CMK (cell line): ENCODE results near the gene ZNF532.
"Not testable (repeated sequence)": the region's sequence is repeated elsewhere in the genome, so short reads cannot be mapped to it uniquely, and the experiment has no call there.

Experiments
- DNase-seq: peaks from one replicate; pipeline ENCODE4 v3.0.0-alpha.2; 2010; ENCODE audit warnings: low read depth

Gene ZNF532

DNA sequence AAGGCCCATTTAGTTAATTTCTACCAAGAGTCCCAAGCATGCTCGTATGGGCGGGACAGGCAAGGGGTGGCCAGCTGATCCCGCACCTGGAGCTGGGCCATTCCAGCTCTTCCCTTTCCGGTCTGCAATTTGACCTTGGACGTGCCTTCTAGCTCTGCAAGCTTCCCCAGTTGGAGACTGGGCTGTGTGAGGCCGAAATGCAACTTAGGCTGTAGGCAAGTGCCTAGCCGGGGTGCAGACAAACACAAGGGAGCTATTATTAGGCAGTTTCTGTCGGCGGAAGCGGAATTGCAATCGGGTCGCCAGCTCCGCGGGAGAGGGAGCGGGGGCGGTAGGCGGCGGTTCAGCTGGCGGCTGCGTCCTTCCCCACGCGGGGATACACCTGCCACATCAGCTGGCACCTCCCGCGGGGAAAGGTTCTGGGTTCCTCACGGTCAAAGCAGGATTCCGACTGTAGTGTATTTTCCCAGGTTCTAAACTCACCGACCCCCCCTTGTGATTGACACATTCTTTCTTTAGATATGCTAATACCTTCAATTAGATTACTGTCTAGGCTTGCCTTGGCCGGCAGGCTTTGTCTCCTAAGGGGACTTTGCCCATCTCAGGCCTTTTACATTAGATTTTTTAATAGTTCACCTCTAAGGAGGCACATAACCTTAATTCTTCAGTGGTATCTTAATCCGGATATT, 17.1 kb upstream of the ZNF532 start:
- DNase-seq, result no peak

DNA sequence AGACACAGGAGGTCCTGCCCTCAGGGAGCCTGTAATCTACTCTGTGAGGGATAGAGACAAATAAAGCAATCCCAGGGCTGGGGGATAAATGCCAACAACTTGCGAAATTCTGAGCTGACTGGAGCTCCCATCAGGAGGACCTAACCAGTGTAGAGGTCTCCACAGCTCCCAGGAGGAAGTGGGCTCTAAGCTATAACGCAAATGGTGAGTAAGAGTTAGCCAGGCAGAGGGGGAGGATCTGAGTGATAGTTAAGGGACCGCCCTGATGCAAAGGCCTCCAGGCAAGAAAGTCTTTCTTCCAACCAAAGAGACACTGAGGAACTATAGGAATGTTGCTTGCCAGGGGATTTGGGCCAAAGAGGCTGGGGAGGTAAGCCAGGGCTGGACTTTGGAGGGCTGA, 16.0 kb upstream of the ZNF532 start:
- no peak for DNase-seq

DNA sequence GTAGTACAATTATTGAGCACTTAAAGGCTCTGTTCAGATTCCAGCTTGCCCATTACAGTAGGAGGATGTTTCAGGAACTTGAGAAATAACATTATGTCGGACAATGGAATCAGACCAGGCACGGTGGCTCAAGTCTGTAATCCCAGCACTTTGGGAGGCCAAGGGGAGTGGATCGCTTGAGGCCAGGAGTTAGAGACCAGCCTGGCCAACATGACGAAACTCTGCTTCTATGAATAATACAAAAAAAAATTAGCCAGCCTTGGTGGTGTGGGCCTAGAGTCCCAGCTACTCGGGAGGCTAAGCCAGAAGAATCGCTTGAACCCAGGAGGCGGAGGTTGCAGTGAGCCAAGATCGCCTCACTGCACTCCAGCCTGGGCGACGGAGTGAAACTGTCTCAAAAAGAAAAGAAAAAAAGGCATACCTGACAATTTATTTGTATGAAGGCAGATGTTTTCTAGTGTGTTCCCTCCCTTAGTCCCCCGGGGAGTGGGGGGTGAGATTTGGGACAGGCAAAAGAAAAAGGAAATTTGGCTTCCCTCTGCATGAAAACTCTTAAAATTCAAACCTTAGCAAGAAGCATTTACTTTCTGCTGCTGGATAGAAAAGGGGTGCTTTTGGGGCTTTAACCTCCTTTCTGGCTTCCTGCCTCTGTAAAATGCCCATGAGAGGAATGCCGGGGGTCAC, 13.7 kb upstream of the ZNF532 start:
- DNase-seq, result no peak

- DNase-seq, result no peak
These were observed 12.8 kb upstream of the ZNF532 start for GRCh38 chr18:58851856-58852255.

DNA sequence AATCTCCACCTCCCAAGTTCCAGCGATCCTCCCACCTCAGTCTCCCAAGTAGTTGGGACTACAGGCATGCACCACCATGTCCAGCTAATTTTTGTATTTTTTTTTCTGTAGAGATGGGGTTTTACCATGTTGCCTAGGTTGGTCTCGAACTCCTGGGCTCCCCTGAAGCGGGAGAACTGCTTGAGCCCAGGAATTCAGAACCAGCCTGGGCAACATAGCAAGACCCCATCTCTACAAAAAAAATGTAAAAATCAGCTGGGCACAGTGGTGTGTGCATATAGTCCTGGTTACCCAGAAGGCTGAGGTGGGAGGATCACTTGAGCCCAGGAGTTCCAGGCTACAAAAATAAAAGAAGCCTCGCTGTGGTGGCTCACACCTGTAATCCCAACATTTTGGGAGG, 12.0 kb upstream of the ZNF532 start:
- DNase-seq, result no peak

DNA sequence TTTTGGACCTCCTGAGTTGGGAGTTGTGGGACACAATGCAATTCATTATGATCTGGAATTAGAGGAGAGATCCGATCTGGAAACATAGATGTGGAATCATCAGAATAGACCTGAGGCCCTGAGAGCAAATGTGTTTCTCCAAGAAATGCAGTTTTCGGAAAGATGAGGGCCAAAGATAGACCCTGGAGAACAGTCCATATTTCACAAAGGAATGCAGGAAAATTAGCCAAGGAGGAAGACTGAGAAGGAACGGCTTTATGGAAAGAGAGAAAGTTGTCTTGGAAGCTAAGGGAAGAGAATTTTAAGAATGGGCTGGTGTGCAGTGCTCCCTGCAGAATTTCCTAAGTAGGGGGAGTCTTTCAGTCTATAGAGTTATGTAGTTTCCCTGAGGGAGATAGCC, 11.1 kb upstream of the ZNF532 start:
- DNase-seq, result no peak

DNA sequence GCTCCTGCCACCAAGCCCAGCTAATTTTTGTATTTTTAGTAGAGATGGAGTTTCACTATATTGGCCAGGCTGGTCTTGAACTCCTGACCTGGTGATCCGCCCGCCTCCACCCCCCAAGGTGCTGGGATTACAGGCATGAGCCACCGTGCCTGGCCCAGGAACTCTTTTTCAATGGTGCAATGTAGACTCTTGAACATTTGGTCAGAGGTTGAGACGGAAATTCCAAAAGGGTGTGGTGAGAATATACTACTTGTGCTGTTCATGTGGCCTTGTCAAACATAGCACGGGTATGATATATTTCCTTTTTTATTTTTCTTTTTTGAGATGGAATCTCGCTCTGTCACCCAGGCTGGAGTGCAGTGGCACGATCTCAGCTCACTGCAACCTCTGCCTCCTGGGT, 9.2 kb upstream of the ZNF532 start:
- not testable (repeated sequence) for DNase-seq

DNA sequence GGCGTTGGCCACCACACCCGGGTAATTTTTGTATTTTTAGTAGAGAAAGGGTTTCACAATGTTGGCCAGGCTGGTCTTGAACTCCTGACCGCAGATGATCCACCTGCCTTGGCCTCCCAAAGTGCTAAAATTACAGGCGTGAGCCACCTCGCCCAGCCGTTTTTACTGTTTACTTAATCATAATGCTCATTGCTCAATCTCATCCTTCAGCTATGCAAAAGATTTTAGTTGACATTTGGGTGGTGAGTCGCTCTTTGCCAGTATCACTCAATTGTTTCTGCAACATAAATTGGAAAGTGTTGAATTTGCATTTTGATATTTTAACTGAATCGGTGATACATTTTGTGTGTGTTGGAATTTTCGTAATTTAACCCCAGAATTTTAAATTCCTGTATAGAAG, 7.8 kb upstream of the ZNF532 start:
- DNase-seq, result no peak

GRCh38 chr18:58858591-58859468, 5.8 kb upstream of the ZNF532 start:
- no peak for DNase-seq

- DNase-seq, result no peak
These were observed 4.8 kb upstream of the ZNF532 start for GRCh38 chr18:58859907-58860306.

GRCh38 chr18:58860747-58861231, 3.9 kb upstream of the ZNF532 start:
- DNase-seq, result no peak

DNA sequence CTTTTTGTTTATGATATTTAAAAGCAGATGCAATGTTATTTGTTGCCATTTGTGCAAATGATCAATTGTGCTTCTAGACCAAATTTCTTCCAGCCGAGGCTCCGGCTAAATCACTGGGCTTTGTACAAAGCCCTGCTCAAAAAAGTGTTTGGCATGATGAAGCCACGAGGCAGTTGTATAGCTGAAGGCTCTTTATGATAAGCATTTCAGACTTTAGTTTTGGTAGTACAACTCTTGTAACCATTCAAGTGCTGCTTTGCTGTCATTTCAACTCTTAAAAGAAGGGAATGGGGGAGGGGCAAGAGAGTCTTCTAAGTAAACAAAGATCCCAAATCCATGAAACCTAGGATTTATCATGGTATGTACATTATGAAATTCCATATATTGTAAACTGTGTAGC, 3.3 kb upstream of the ZNF532 start:
- no peak for DNase-seq

DNA sequence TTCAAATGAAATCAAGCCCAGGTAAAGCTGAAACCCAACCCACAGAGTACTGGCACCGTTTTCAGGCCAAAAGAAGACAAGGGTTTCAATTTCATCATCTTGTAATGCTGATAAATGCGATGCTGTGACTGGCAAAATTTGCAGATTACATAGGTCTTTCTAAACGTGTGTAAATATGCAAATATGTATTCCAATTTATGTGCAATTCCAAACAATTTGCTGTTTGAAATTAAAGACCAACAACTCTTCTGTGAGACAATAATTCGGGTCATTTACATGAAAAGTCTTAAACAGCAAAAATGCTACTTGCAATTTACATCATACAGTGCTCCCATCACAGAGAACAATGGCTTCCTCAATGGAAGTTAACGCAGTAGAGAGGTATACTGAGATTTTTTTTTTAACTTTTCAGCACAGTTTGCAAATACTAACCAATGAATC, 2.8 kb upstream of the ZNF532 start:
- DNase-seq, result no peak

- DNase-seq, result no peak
These were observed 2.3 kb upstream of the ZNF532 start for GRCh38 chr18:58862356-58862755.

- DNase-seq, result no peak
These were observed 1.7 kb upstream of the ZNF532 start for GRCh38 chr18:58862851-58863538.

- DNase-seq, result no peak
These were observed 1.0 kb upstream of the ZNF532 start for GRCh38 chr18:58863539-58864145.

DNA sequence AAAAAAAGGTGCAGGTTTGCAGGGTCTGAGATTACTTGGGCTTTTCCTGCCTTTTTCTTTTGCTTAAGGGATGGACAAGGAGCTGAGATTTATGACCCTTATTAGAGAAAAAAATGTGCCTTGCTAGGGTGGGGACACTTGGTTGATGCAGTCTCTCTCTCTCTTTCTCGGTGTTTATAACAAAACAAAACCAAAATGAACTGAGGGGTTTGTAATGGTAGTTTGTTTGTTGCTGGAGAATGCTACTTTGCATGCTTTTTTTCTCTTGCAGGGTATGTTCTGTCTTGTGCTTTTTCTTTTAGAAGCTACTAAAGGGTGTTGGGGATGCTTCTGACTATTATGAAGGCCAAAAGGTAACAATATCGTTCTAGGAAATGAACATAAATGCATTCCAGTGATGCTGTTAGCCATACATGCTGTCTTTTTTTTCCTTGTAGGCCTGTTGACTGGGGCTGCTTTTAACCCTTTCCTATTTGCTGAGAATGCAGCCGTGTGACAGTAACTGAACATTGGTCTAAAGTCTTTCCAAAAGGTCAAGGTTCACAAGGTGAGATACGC, 435 bp downstream of the ZNF532 start:
- no peak for DNase-seq

- DNase-seq, result no peak
These were observed 1.0 kb downstream of the ZNF532 start for GRCh38 chr18:58865701-58866065.

GRCh38 chr18:58866066-58866772, 1.5 kb downstream of the ZNF532 start:
- no peak for DNase-seq

GRCh38 chr18:58866773-58867150, 2.1 kb downstream of the ZNF532 start:
- DNase-seq, result no peak
